Measurements from ENCODE around the gene YWHAE. TPM values are rescaled to one million over a fixed set of nuclear protein-coding genes. Genes with fewer than 3 reads are reported as not detected.
A peak's percentile ranks its signal among the peaks of the same experiment; 100 is the strongest.

The YWHAE gene
- total and polyA plus RNA-seq, 9 of the 15 experiments (the other 6 are each of a cell fraction or from before 2014, with no cell fraction given), result 184 to 727 (median 448) TPM

- TF ChIP-seq NR2C2 (CRISPR knock-in tag; IDR thresholded peaks at IDR 0.05) (0 out of 2 replicates have a peak, but pooled peaks have one; percentile 31), NR2C2 (tag; IDR thresholded peaks at IDR 0.05) (peak; percentile 19; the same call in 1 of the 2 replicates), GATAD2B (IDR thresholded peaks at IDR 0.05; ENCODE audit: borderline replicate concordance) (no peak), ERF (CRISPR knock-in tag; IDR thresholded peaks at IDR 0.05) (peak; percentile 38; the same call in 1 of the 2 replicates), PPARD (CRISPR knock-in tag; IDR thresholded peaks at IDR 0.05) (no peak), ZNF77 (CRISPR knock-in tag; IDR thresholded peaks at IDR 0.05) (no peak), SRSF3 (IDR thresholded peaks at IDR 0.05; ENCODE audit: insufficient read depth, low read length) (0 out of 2 replicates have a peak, but pooled peaks have one; percentile 23), E2F3 (CRISPR knock-in tag; IDR thresholded peaks at IDR 0.05) (peak; percentile 69), SP1 (CRISPR knock-in tag; IDR thresholded peaks at IDR 0.05) (peak; percentile 88), ZFX (CRISPR knock-in tag; IDR thresholded peaks at IDR 0.05) (peak; percentile 88), ZNF263 (CRISPR knock-in tag; IDR thresholded peaks at IDR 0.05; ENCODE audit: borderline replicate concordance) (peak; percentile 29; the same call in 1 of the 2 replicates), NEUROD1 (IDR thresholded peaks at IDR 0.05; ENCODE audit: borderline replicate concordance, low read depth, low read length, partially characterized antibody) (peak; percentile 75), ZNF197 (CRISPR knock-in tag; IDR thresholded peaks at IDR 0.05; ENCODE audit: low read depth) (0 out of 2 replicates have a peak, but pooled peaks have one; percentile 53), PBX2 (CRISPR knock-in tag; IDR thresholded peaks at IDR 0.05; ENCODE audit: low read depth) (no peak), PBX2 (tag; conservative IDR thresholded peaks at IDR 0.05; ENCODE audit: low read depth) (no peak), EP300 (IDR thresholded peaks at IDR 0.05; ENCODE audit: low read length) (no peak), ZBTB33 (CRISPR knock-in tag; IDR thresholded peaks at IDR 0.05) (peak; percentile 56; the same call in 1 of the 2 replicates), PML (IDR thresholded peaks at IDR 0.05; ENCODE audit: low read length) (peak; percentile 87), NCOA2 (IDR thresholded peaks at IDR 0.05; ENCODE audit: partially characterized antibody in 2 of 2) (peak in 1 of 2 experiments; percentile 75), NCOA1 (IDR thresholded peaks at IDR 0.05; ENCODE audit: low read depth) (0 out of 2 replicates have a peak, but pooled peaks have one; percentile 26), ILF3 (IDR thresholded peaks at IDR 0.05; ENCODE audit: borderline replicate concordance) (no peak)
- TF ChIP-seq, protein P1, sequence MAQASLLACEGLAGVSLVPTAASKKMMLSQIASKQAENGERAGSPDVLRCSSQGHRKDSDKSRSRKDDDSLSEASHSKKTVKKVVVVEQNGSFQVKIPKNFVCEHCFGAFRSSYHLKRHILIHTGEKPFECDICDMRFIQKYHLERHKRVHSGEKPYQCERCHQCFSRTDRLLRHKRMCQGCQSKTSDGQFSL (CRISPR knock-in tag; IDR thresholded peaks at IDR 0.05), result peak; percentile 98
- TF ChIP-seq, protein P1 (tag; IDR thresholded peaks at IDR 0.05), result peak in 1 of 2 experiments; percentile 82; a peak in 2 of 4 replicates
Observed at GRCh38 chr17:1399679-1400512, at the start of gene YWHAE (continued).

Data from K562 (cell line).